DND-41 (cell line): ENCODE data around the gene BRD3.

Source experiments
- ATAC-seq: fragments of 200-7000 bp; cut with Tn5 transposase; 3 replicates; pipeline ENCODE4 v1.9.1; 2021; ENCODE audit warnings: low read depth; ENCODE audit not compliant: insufficient read depth
- DNase-seq: peaks from one replicate; pipeline ENCODE4 v3.0.0-alpha.2; 2020
- H2AFZ ChIP-seq: 2 replicates; pipeline ENCODE4 v1.6.0; 2012; ENCODE audit warnings: low read depth, low read length
- H3K27ac ChIP-seq: 2 replicates; pipeline ENCODE4 v1.5.1; 2012; ENCODE audit warnings: low read length, inconsistent platforms
- H3K27me3 ChIP-seq: fragments of 200-600 bp; sonication (generic); 2 replicates; pipeline ENCODE4 v1.6.0; 2012; ENCODE audit warnings: low read length, mild to moderate bottlenecking, inconsistent platforms; ENCODE audit not compliant: insufficient read depth, poor library complexity
- H3K36me3 ChIP-seq: 2 replicates; pipeline ENCODE4 v1.5.1; 2012; ENCODE audit warnings: low read length, inconsistent platforms; ENCODE audit not compliant: insufficient read depth
- H3K4me1 ChIP-seq: 2 replicates; pipeline ENCODE4 v1.5.1; 2012; ENCODE audit warnings: mild to moderate bottlenecking, low read length; ENCODE audit not compliant: insufficient read depth
- H3K4me2 ChIP-seq: 2 replicates; pipeline ENCODE4 v1.6.0; 2012; ENCODE audit warnings: mild to moderate bottlenecking, moderate library complexity, low read length, inconsistent platforms; ENCODE audit not compliant: insufficient read depth
- H3K4me3 ChIP-seq, 2 experiments: fragments of 200-600 bp in 1 of 2; shearing (Covaris generic) in 1 of 2; 2 replicates each; pipeline ENCODE4 v1.5.1; 2012 to 2016; ENCODE audit warnings: inconsistent platforms in 2 of 2, low read length in 2 of 2, mild to moderate bottlenecking in 2 of 2, low read depth in 1 of 2, moderate library complexity in 1 of 2
- H3K79me2 ChIP-seq: 2 replicates; pipeline ENCODE4 v1.6.0; 2012; ENCODE audit warnings: low read length, inconsistent platforms; ENCODE audit not compliant: insufficient read depth
- H3K9ac ChIP-seq: 2 replicates; pipeline ENCODE4 v1.6.0; 2012; ENCODE audit warnings: low read depth, mild to moderate bottlenecking, inconsistent platforms, low read length, moderate library complexity
- H3K9me3 ChIP-seq: 2 replicates; pipeline ENCODE4 v1.5.1; 2012; ENCODE audit warnings: low read length, moderate library complexity, mild to moderate bottlenecking, inconsistent platforms; ENCODE audit not compliant: insufficient read depth, severe bottlenecking
- H4K20me1 ChIP-seq: 2 replicates; pipeline ENCODE4 v1.6.0; 2012; ENCODE audit warnings: low read length; ENCODE audit not compliant: insufficient read depth
- CTCF ChIP-seq: IDR thresholded peaks from 2 replicates; pipeline ENCODE4 v1.5.1; 2012; ENCODE audit warnings: borderline replicate concordance, low read length, moderate library complexity, mild to moderate bottlenecking; ENCODE audit not compliant: poor library complexity, severe bottlenecking; ENCODE audit errors: extremely low read depth
- EZH2 ChIP-seq: IDR thresholded peaks from 3 replicates; pipeline ENCODE4 v1.6.1; 2012; ENCODE audit warnings: borderline replicate concordance, low read depth, mild to moderate bottlenecking, moderate library complexity, low read length, inconsistent platforms; ENCODE audit not compliant: severe bottlenecking

BRD3 gene

GRCh38 chr9:134036130-134036529 lies 31.7 kb downstream of the BRD3 start:
- no peak overlapping the region for H2AFZ ChIP-seq
- H3K4me1 ChIP-seq, result no peaks in the 10 kb centered on the region
- no peak overlapping the region for H3K27ac ChIP-seq
- H4K20me1 ChIP-seq, result peaks cover 8% of the 10 kb centered on the region
- H3K4me2 ChIP-seq, result no peak overlapping the region
- no peak overlapping the region for H3K9ac ChIP-seq
- TF ChIP-seq CTCF, result no peak
- TF ChIP-seq EZH2, result no peak
- DNase-seq (no peak), ATAC-seq (no peak)
- peaks cover 76% of the 10 kb centered on the region for H3K36me3 ChIP-seq
- no peaks in the 10 kb centered on the region for H3K9me3 ChIP-seq
- no peak overlapping the region for H3K4me3 ChIP-seq
- no peaks in the 10 kb centered on the region for H3K27me3 ChIP-seq
- H3K79me2 ChIP-seq, result no peaks in the 10 kb centered on the region

- Histone ChIP-seq H3K4me1 (no peaks in the 10 kb centered on the region), H3K4me3 (no peak overlapping the region), H3K4me2 (no peak overlapping the region), H3K9me3 (no peaks in the 10 kb centered on the region), H3K36me3 (peaks cover 73% of the 10 kb centered on the region), H3K9ac (no peak overlapping the region), H2AFZ (no peak overlapping the region), H4K20me1 (peaks cover 8% of the 10 kb centered on the region), H3K27me3 (no peaks in the 10 kb centered on the region), H3K27ac (no peak overlapping the region), H3K79me2 (no peaks in the 10 kb centered on the region)
- DNase-seq (no peak), ATAC-seq (no peak)
- no peak for TF ChIP-seq CTCF
- no peak for TF ChIP-seq EZH2
Measured at GRCh38 chr9:134035041-134036039, 32.5 kb downstream of the BRD3 start.

- no peaks in the 10 kb centered on the region for H3K4me1 ChIP-seq
- H3K36me3 ChIP-seq, result peaks cover 64% of the 10 kb centered on the region
- no peak overlapping the region for H3K4me2 ChIP-seq
- no peaks in the 10 kb centered on the region for H3K9me3 ChIP-seq
- no peak overlapping the region for H2AFZ ChIP-seq
- no peak overlapping the region for H3K4me3 ChIP-seq
- H3K27me3 ChIP-seq, result no peaks in the 10 kb centered on the region
- DNase-seq (no peak), ATAC-seq (no peak)
- H3K9ac ChIP-seq, result no peak overlapping the region
- H3K27ac ChIP-seq, result no peak overlapping the region
- H4K20me1 ChIP-seq, result peaks cover 10% of the 10 kb centered on the region
- no peak for TF ChIP-seq EZH2
- no peaks in the 10 kb centered on the region for H3K79me2 ChIP-seq
Measured at GRCh38 chr9:134034215-134035040, 33.4 kb downstream of the BRD3 start.
